HG03280 (cell line): ENCODE measurements around the gene CPEB3.
"Not testable (repeated sequence)": the region's sequence is repeated elsewhere in the genome, so short reads cannot be mapped to it uniquely, and the experiment has no call there.

ENCODE experiments used
- ATAC-seq: cut with Tn5 transposase; IDR thresholded peaks from one replicate; pipeline ENCODE4 v1.9.1; 2021; ENCODE audit warnings: mild to moderate bottlenecking, moderate library complexity; ENCODE audit not compliant: unreplicated experiment

CPEB3 gene

GRCh38 chr10:92216608-92217007 lies 74.3 kb downstream of the CPEB3 start:
- not testable (repeated sequence) for ATAC-seq

DNA sequence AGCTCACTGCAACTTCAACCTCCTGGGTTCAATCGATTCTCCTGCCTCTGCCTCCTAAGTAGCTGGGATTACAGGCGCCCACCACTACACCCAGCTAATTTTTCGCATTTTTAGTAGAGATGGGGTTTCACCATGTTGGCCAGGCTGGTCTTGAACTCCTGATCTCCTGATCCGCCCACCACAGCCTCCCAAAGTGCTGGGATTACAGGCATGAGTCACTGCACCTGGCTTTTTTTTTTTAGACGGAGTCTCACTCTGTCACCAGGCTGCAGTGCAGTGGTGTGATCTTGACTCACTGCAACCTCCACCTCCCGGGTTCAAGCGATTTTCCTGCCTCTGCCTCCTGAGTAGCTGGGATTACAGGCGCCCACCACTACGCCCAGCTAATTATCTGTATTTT lies 75.7 kb downstream of the CPEB3 start:
- ATAC-seq, result not testable (repeated sequence)

- ATAC-seq, result no peak
Measured at GRCh38 chr10:92213049-92213448, 77.8 kb downstream of the CPEB3 start.

DNA sequence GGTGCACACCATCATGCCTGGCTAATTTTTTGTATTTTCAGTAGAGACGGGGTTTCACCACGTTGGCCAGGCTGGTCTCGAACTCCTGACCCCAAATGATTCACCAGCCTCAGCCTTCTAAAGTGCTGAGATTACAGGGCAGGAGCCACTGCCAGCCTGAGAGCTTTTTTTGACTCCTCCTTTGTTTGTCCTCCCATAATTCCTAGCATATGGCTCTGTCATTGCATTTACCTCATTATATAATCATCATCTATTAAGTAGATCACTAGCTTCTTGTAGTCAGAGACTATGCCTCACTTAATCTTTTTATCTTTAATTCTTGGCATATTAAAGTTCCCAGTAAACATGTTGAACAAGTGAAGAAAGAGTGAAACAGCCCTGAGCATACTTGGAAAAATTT lies 82.1 kb downstream of the CPEB3 start:
- no peak for ATAC-seq

- ATAC-seq, result no peak
Measured at GRCh38 chr10:92208157-92208720, 82.6 kb downstream of the CPEB3 start.

- ATAC-seq, result no peak
Measured at GRCh38 chr10:92207061-92207460, 83.8 kb downstream of the CPEB3 start.

- ATAC-seq, result no peak
Measured at GRCh38 chr10:92203919-92204623, 86.8 kb downstream of the CPEB3 start.

- ATAC-seq, result no peak
Measured at GRCh38 chr10:92202536-92202935, 88.3 kb downstream of the CPEB3 start.

DNA sequence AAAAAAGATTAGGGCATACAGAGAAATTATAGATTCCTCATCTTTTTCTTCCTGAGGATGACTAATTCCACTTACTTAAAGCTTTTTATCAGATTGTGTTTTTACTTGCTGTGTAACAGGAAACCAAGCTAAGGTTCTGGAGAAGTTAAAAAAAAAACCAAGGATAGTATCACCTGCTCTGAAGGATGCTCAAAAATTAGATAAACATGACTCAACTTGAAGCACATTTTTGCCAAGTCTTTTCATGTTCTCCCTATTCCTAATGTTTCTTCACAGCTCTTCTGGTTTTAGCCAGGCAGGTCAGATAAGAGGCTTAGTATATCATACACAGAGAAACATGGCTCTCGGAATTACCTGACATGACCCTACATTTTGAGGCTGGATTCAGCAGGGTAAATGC lies 90.3 kb downstream of the CPEB3 start:
- ATAC-seq, result no peak

- no peak for ATAC-seq
Measured at GRCh38 chr10:92187101-92187500, 103.8 kb downstream of the CPEB3 start.

- no peak for ATAC-seq
Measured at GRCh38 chr10:92184977-92185376, 105.9 kb downstream of the CPEB3 start.

DNA sequence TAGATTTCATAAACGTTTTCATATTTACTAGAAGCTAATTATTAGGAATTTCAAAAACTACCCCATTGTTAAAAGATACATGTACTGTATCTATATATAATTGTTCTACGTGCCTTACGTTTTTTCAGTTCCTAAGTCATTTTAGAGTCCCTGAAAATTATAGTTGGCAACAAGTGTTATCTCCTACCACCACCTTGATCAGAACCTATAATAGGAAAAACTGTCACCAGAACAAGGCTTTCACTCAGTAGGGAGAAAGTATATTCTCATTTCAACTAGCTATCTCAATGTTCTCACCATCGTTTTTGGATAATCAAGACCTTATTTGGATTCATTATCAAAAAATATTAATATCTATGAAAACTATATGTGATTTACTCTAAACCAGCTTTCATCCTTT lies 107.7 kb downstream of the CPEB3 start:
- no peak for ATAC-seq

DNA sequence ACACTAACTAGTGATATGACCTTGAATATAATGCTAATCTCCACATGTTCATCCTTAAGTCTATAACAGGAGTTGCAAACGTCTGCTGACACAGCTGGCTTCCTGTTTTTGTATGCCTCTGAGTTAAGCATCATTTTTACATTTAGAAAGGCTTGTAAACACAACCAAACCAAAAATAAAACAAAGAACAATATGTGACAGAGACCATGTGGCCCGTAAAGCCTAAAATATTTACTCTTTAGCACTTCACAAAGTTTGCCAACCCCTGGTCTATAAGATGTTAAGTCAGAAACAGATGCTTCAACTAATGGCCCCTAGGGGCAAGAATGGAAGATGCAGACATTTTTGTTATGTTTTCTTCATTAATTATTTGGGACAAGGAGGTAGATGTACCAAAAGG lies 109.3 kb downstream of the CPEB3 start:
- ATAC-seq, result peak; percentile 62

DNA sequence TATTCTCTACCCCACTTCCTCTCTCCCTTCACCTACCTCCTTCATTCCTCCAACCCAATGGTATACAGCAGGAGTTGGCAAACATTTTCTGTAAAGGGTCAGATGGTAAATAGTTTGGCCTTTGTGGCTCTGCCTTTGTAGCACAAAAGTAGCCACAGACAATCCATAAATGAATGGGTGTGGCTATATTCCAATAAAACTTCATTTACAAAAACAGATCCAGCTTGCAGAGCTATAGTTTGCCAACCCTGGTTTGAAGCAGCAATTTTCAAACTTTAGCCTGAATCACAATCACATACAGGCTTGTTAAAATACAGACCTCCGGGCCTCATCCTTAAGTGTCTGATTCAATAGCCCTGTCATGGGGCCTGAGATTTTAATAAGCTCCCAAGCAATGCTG lies 110.5 kb downstream of the CPEB3 start:
- ATAC-seq, result no peak

GRCh38 chr10:92177546-92177945 lies 113.3 kb downstream of the CPEB3 start:
- ATAC-seq, result no peak

- ATAC-seq, result no peak
Measured at GRCh38 chr10:92175164-92175563, 115.7 kb downstream of the CPEB3 start.

GRCh38 chr10:92173996-92174395 lies 116.9 kb downstream of the CPEB3 start:
- ATAC-seq, result no peak

DNA sequence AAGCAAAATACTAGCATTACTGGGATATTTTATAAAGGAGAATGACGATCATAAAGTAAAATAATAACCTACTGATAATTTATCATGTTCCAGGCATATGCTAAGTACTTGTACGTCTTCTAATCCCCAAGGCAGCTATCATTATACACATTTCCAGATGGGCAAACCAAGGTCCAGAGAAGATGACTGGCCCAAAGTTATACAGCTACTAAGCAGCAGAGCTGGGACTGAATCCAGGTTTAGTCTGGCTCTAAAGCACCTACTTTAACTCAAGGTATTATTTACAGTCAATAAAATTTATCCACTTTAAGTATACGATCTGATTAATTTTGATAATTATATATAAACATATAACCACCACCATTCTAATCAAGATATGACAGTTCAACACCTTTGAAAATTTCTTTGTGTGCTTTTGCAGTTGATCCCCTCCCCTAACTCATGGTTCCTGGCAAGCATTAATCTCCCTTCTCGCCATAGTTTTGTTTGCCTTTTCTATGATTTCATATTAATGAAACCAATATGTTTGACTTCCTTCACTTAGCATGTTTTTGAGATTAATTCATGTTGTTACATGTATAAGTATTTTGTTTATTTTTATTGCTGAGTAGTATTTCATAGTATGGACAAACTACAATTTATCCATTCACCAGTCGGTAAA lies 126.7 kb downstream of the CPEB3 start:
- ATAC-seq, result no peak

DNA sequence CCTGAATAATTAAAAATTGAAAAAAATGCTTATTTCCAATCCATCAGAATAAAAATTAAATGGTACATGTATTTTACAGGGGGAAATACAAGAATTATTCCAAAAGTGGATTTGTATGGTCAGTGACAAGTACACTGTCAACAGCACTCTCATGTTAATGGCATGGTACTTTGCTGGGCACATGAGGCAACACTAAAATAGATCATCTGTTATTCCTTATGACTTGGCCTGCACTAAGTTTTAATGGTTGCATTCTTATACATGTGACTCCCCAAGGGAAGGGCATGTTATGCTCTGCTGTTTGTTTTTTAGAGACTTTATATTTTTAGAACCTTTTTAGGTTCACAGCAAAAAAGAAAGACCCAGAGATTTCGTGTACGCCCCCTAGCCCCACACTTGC lies 128.3 kb downstream of the CPEB3 start:
- no peak for ATAC-seq

DNA sequence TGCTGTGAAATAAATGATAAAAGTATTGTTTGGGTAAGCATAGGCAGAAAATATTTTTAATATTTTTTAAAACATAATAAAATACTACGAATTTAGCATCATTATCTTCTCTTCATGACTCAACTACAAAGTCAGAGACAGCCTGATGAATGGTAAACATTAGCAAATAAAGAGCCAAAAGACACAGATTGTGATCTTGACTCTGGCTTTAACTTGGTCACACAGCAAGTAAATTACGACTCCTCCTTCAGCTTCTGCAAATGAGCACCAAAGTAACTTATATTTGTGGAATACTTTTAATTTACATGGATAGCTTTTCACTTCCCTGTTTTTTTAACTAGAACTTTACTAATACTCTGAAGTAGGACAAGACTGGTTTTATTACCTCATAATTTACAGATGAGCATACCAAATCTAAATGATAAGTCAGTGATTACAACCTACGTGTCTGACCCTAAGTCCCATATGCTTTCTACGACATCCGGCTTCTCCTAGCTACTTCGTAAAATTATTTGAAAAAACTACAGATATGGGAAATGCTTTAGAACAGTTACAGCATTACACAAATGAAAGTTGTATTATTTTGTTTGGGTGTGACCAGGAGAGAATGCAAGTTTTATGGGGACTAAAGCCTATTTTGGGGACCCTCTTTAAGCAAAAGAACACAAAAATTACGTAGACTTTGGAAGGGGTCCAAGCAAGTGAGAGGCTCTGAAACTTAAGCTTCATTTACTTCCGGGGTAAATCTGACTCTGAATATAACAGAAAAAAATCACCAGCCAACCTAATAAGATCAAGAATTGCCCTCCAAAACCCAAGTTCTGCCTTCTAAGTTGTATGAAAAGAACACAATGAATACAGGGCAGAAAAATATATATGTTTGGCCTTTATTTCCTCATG lies 133.8 kb downstream of the CPEB3 start:
- ATAC-seq, result no peak

- ATAC-seq, result no peak
Measured at GRCh38 chr10:92150823-92151222, 140.1 kb downstream of the CPEB3 start.
